Measurements from ENCODE around the gene PRSS50.

DNA sequence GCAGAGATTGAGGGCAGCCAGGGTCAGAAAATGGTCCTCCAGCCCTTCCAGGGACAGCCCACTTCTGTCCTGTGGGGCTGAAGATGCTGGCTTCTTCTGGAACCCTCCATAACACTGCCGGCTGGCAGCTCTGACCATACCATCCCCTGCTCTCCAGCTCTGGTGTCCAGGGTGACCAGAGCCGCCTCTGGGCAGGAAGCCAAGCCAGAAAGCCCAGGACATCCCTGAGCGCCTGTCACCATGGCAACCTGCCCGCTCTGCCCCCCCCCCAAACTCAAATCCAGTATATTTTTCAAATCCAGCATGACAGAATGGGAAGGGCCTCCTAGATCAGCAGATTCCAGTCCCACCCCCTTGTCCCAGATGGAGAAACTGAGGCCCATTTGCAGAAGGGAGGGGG lies 16.9 kb downstream of the PRSS50 start:
- TF ChIP-seq, protein P1, sequence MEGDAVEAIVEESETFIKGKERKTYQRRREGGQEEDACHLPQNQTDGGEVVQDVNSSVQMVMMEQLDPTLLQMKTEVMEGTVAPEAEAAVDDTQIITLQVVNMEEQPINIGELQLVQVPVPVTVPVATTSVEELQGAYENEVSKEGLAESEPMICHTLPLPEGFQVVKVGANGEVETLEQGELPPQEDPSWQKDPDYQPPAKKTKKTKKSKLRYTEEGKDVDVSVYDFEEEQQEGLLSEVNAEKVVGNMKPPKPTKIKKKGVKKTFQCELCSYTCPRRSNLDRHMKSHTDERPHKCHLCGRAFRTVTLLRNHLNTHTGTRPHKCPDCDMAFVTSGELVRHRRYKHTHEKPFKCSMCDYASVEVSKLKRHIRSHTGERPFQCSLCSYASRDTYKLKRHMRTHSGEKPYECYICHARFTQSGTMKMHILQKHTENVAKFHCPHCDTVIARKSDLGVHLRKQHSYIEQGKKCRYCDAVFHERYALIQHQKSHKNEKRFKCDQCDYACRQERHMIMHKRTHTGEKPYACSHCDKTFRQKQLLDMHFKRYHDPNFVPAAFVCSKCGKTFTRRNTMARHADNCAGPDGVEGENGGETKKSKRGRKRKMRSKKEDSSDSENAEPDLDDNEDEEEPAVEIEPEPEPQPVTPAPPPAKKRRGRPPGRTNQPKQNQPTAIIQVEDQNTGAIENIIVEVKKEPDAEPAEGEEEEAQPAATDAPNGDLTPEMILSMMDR (IDR thresholded peaks at IDR 0.05), result no peak
- TF ChIP-seq POLR2AphosphoS5 (IDR thresholded peaks at IDR 0.05) (no peak), POLR2A (IDR thresholded peaks at IDR 0.05) (no peak)

All from prostate gland (tissue), 2 donors.